Skeletal muscle tissue (tissue), 4 donors: ENCODE results near the gene FBXW11. TPM values are rescaled to one million over a fixed set of nuclear protein-coding genes. Genes with fewer than 3 reads are reported as not detected.

ENCODE experiments used
- H3K27ac ChIP-seq: one replicate; pipeline ENCODE4 v1.7.0; 2013; ENCODE audit warnings: mild to moderate bottlenecking, low read depth, low read length, inconsistent platforms
- H3K27me3 ChIP-seq, 3 donors: one replicate each; pipeline ENCODE4 v1.7.0; 2013; ENCODE audit warnings: low read length in 3 of 3; ENCODE audit not compliant: control insufficient read depth in 3 of 3, insufficient read depth in 3 of 3
- H3K36me3 ChIP-seq, 3 donors: one replicate each; pipeline ENCODE4 v1.7.0; 2013; ENCODE audit warnings: low read length in 3 of 3; ENCODE audit not compliant: control insufficient read depth in 3 of 3, insufficient read depth in 3 of 3
- H3K4me1 ChIP-seq, 3 donors: one replicate each; pipeline ENCODE4 v1.7.0; 2013; ENCODE audit warnings: low read length in 3 of 3, mild to moderate bottlenecking in 3 of 3; ENCODE audit not compliant: control insufficient read depth in 3 of 3, insufficient read depth in 3 of 3
- H3K4me3 ChIP-seq, 3 donors: one replicate each; pipeline ENCODE4 v1.7.0; 2013; ENCODE audit warnings: low read length in 3 of 3
- H3K9ac ChIP-seq, 3 donors: one replicate each; pipeline ENCODE4 v1.7.0; 2013; ENCODE audit warnings: low read length in 3 of 3, mild to moderate bottlenecking in 3 of 3, moderate library complexity in 2 of 3, low read depth in 1 of 3
- H3K9me3 ChIP-seq, 3 donors: one replicate each; pipeline ENCODE4 v1.7.0; 2013; ENCODE audit warnings: low read length in 3 of 3; ENCODE audit not compliant: control insufficient read depth in 3 of 3
- total RNA-seq: library from RNA; depleted of rRNA; stranded (reverse); fragments of >200 nt; gene quantifications from one replicate; pipeline ENCODE4 v1.2.3, GENCODE V29; 2014
- donor health status: Osteomylitis.

FBXW11 gene
- total RNA-seq, 1 donor from 2014 or later: 60.5 TPM

- H3K36me3 ChIP-seq: peaks cover 0 to 2% (median 0%) of the 10 kb centered on the region in 3 donors
- peaks cover 13 to 39% (median 34%) of the 10 kb centered on the region in 3 donors for H3K4me1 ChIP-seq
- no peaks in the 10 kb centered on the region for H3K9me3 ChIP-seq
- peak overlapping the region; percentile 97 to 98 (median 98) for H3K9ac ChIP-seq
- peak overlapping the region in 2 of 3 donors; percentile 99 for H3K4me3 ChIP-seq
- H3K27me3 ChIP-seq: no peaks in the 10 kb centered on the region
- peak overlapping the region; percentile 98 for H3K27ac ChIP-seq
Observed at GRCh38 chr5:172004824-172005237, 1.6 kb downstream of the FBXW11 start.

DNA sequence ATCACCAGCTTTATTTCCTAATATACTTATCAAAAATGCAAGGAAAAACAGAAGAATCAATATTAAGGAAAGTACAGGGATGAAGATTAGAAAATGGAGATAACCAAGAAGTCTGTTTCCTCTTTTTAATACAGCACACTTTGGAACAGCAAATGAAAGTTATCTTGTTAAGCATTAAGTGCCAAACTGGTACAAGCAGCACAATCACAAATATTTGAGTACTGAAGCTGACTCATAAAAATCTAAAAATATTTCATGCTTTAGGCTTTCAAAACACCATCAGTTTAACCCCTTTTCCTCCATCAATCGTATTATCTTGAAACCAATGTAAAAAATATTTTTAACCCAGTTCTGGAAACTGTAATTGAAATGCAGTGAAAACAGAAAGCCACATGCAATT is 2.7 kb downstream of the FBXW11 start:
- H3K36me3 ChIP-seq: peaks cover 0 to 2% (median 0%) of the 10 kb centered on the region in 3 donors

GRCh38 chr5:172002840-172003512 is 3.5 kb downstream of the FBXW11 start:
- Histone ChIP-seq H3K4me3 (no peak overlapping the region), H3K9me3 (no peaks in the 10 kb centered on the region), H3K36me3 (peaks cover 0 to 2% (median 0%) of the 10 kb centered on the region in 3 donors), H3K27me3 (no peaks in the 10 kb centered on the region), H3K9ac (peak overlapping the region in 1 of 3 donors; percentile 16), H3K4me1 (peaks cover 13 to 34% (median 34%) of the 10 kb centered on the region in 3 donors), H3K27ac (no peak overlapping the region)

More for the DNA sequence above, 2.7 kb downstream of the FBXW11 start:
- peaks cover 13 to 39% (median 34%) of the 10 kb centered on the region in 3 donors for H3K4me1 ChIP-seq
- no peaks in the 10 kb centered on the region for H3K9me3 ChIP-seq
- H3K27ac ChIP-seq: no peak overlapping the region
- H3K9ac ChIP-seq: peak overlapping the region in 2 of 3 donors; percentile 16 to 35
- H3K27me3 ChIP-seq: no peaks in the 10 kb centered on the region
- H3K4me3 ChIP-seq: no peak overlapping the region

DNA sequence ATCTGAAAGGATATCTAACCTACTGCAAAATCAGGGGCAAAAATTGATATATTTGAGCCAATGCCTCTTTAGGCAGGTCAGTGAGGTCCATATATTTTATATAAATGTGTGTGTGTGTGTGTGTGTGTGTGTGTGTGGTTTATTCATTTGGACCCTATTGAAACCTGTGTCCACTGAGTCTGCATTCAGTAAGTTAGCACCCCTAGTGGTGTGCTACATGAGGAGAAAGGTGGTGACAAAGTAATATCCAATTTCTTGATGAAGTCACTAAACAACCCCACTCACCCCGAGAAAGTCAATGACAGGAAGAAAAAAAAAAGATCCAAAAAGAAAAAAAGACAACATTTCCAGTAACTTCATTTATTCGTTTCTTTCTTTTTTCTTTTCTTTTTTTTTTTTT is 4.1 kb downstream of the FBXW11 start:
- peaks cover 0 to 2% (median 0%) of the 10 kb centered on the region in 3 donors for H3K36me3 ChIP-seq
- no peaks in the 10 kb centered on the region for H3K27me3 ChIP-seq
- peaks cover 9 to 27% (median 27%) of the 10 kb centered on the region in 3 donors for H3K4me1 ChIP-seq
- H3K9me3 ChIP-seq: no peaks in the 10 kb centered on the region
- H3K27ac ChIP-seq: no peak overlapping the region
- H3K9ac ChIP-seq: no peak overlapping the region
- no peak overlapping the region for H3K4me3 ChIP-seq

DNA sequence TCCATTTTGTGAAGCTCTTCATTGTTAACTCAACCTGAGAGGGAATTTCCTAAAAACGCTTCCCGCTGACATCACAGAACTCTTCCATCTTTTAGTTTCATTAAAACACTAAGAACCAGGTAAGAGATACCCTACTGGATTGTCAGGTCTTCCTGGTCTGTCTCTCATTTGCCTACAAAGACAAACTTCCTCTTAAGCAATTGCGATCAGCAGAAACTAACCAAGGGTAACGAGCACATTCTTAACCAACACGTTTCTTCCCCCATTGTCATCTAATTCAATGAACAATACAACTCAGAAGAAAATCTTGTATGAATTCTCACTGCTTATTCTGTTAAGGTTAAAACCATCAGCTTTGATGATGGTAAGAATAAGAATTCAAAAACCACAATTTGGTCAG is 6.6 kb downstream of the FBXW11 start:
- peaks cover 6 to 17% (median 17%) of the 10 kb centered on the region in 3 donors for H3K4me1 ChIP-seq

DNA sequence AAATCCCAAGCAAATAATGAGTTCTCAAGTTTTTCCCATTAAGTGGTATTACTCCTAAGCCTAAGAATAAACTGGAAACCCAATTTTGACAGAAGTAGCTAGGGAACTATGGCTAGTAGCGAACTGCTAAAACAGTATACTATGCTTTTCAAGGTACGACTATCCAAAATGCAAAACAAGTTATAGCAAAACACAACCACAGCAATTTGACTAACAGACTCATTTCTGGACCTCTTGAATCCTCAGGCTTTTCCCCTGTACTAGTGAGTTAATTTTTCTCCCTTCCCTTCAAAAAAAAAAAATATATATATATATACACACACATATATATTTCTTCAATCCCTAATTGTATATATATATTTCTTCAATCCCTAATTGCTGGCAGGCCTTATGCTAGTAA is 7.3 kb downstream of the FBXW11 start:
- H3K27ac ChIP-seq: no peak overlapping the region
- H3K4me1 ChIP-seq: peaks cover 4 to 12% (median 11%) of the 10 kb centered on the region in 3 donors
- peaks cover 0 to 2% (median 0%) of the 10 kb centered on the region in 3 donors for H3K36me3 ChIP-seq
- no peaks in the 10 kb centered on the region for H3K9me3 ChIP-seq
- no peak overlapping the region for H3K4me3 ChIP-seq
- H3K27me3 ChIP-seq: no peaks in the 10 kb centered on the region
- H3K9ac ChIP-seq: no peak overlapping the region

More for the DNA sequence above, 6.6 kb downstream of the FBXW11 start:
- no peak overlapping the region for H3K4me3 ChIP-seq
- H3K9ac ChIP-seq: no peak overlapping the region
- H3K9me3 ChIP-seq: no peaks in the 10 kb centered on the region
- H3K27ac ChIP-seq: no peak overlapping the region
- H3K27me3 ChIP-seq: no peaks in the 10 kb centered on the region
- peaks cover 0 to 2% (median 0%) of the 10 kb centered on the region in 3 donors for H3K36me3 ChIP-seq

DNA sequence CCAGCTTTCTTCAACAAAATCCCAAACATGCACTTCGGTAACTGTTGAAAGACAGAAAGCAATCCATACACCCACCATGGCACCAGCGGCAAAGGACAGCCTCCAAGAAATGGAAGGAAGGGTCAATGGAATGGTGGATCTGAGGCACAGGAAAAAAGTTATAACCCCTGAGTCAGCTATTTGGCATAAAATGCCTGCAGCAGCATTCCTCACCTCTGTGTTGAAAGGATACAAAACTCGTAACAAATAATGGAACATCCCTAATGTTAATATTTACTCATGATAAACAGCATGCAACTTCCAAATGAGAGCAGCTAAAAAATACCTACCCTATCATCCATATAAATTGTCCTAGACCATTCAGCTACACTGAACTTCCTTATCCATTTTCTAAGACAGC is 9.4 kb downstream of the FBXW11 start:
- H3K9me3 ChIP-seq: no peaks in the 10 kb centered on the region
- H3K27me3 ChIP-seq: no peaks in the 10 kb centered on the region
- peaks cover 0 to 3% (median 0%) of the 10 kb centered on the region in 3 donors for H3K36me3 ChIP-seq
- no peak overlapping the region for H3K9ac ChIP-seq
- H3K27ac ChIP-seq: no peak overlapping the region
- peaks cover 0 to 6% (median 4%) of the 10 kb centered on the region in 3 donors for H3K4me1 ChIP-seq
- H3K4me3 ChIP-seq: no peak overlapping the region

GRCh38 chr5:171992813-171993212 is 13.6 kb downstream of the FBXW11 start:
- H3K9ac ChIP-seq: no peak overlapping the region
- H3K27me3 ChIP-seq: no peaks in the 10 kb centered on the region
- no peak overlapping the region for H3K27ac ChIP-seq
- H3K4me1 ChIP-seq: peaks cover 0 to 2% (median 0%) of the 10 kb centered on the region in 3 donors
- H3K9me3 ChIP-seq: no peaks in the 10 kb centered on the region
- H3K36me3 ChIP-seq: peaks cover 0 to 2% (median 0%) of the 10 kb centered on the region in 3 donors
- no peak overlapping the region for H3K4me3 ChIP-seq

GRCh38 chr5:171992305-171992704 is 14.1 kb downstream of the FBXW11 start:
- H3K9ac ChIP-seq: no peak overlapping the region
- no peaks in the 10 kb centered on the region for H3K27me3 ChIP-seq
- H3K9me3 ChIP-seq: no peaks in the 10 kb centered on the region
- no peak overlapping the region for H3K4me3 ChIP-seq
- H3K4me1 ChIP-seq: peaks cover 0 to 2% (median 0%) of the 10 kb centered on the region in 3 donors
- H3K36me3 ChIP-seq: peaks cover 0 to 2% (median 0%) of the 10 kb centered on the region in 3 donors
- no peak overlapping the region for H3K27ac ChIP-seq

- no peak overlapping the region for H3K9ac ChIP-seq
- H3K9me3 ChIP-seq: no peaks in the 10 kb centered on the region
- no peak overlapping the region for H3K4me3 ChIP-seq
- no peak overlapping the region for H3K27ac ChIP-seq
- peaks cover 0 to 2% (median 0%) of the 10 kb centered on the region in 3 donors for H3K4me1 ChIP-seq
- peaks cover 0 to 4% (median 0%) of the 10 kb centered on the region in 3 donors for H3K36me3 ChIP-seq
- no peaks in the 10 kb centered on the region for H3K27me3 ChIP-seq
Observed at GRCh38 chr5:171990713-171991015, 15.8 kb downstream of the FBXW11 start.
